GM12878 (cell line): Measurements from ENCODE around the gene OSBPL10.

Source experiments
- ATF7 ChIP-seq: fragments of 450-650 bp; IDR thresholded peaks from 2 replicates; pipeline ENCODE4 v1.6.1; 2016; ENCODE audit warnings: low read depth, mild to moderate bottlenecking
- CREB1 ChIP-seq: IDR thresholded peaks from 2 replicates; pipeline ENCODE4 v1.6.1; 2012; ENCODE audit warnings: low read depth, mild to moderate bottlenecking, inconsistent platforms
- EZH2 ChIP-seq: IDR thresholded peaks from 2 replicates; pipeline ENCODE4 v1.6.1; 2012; ENCODE audit warnings: low read depth, mild to moderate bottlenecking, control low read depth, inconsistent platforms, low read length, borderline replicate concordance; ENCODE audit not compliant: control insufficient read depth
- GABPA ChIP-seq: IDR thresholded peaks from 2 replicates; pipeline ENCODE4 v1.6.1; 2014; ENCODE audit warnings: antibody characterized with exemption, low read depth, mild to moderate bottlenecking, inconsistent platforms
- KDM1A ChIP-seq: fragments of 200-600 bp; sonication (generic); IDR thresholded peaks from 2 replicates; pipeline ENCODE4 v1.6.1; 2016; ENCODE audit warnings: borderline replicate concordance
- NFYB ChIP-seq: IDR thresholded peaks from 2 replicates; pipeline ENCODE4 v1.6.1; 2011; ENCODE audit warnings: low read depth, mild to moderate bottlenecking, low read length, improper control_type of control experiment, moderate library complexity; ENCODE audit not compliant: insufficient read depth
- TAF1 ChIP-seq: IDR thresholded peaks from 2 replicates; pipeline ENCODE4 v1.6.1; 2011; ENCODE audit warnings: mild to moderate bottlenecking, low read depth, low read length, borderline replicate concordance
- TBL1XR1 ChIP-seq: IDR thresholded peaks from 2 replicates; pipeline ENCODE4 v1.6.1; 2012; ENCODE audit warnings: low read depth, low read length, improper control_type of control experiment
- TCF12 ChIP-seq: IDR thresholded peaks from 2 replicates; pipeline ENCODE4 v1.6.1; 2011; ENCODE audit warnings: low read depth, mild to moderate bottlenecking, low read length
- ZNF24 ChIP-seq: fragments of 450-650 bp; IDR thresholded peaks from 2 replicates; pipeline ENCODE4 v1.6.1; 2017; ENCODE audit warnings: antibody characterized with exemption, mild to moderate bottlenecking
- TF ChIP-seq, protein P1 (sequence below): IDR thresholded peaks from 2 replicates; pipeline ENCODE4 v1.6.1; 2012; ENCODE audit warnings: low read depth, low read length, improper control_type of control experiment
- TF ChIP-seq, protein P2 (sequence below): IDR thresholded peaks from 2 replicates; pipeline ENCODE4 v1.6.1; 2012; ENCODE audit warnings: low read depth, low read length, improper control_type of control experiment
- TF ChIP-seq, protein P3 (sequence below), 3 experiments: IDR thresholded peaks in 2 of 3; conservative IDR thresholded peaks in 1 of 3; 2 replicates each; pipeline ENCODE4 v1.5.1; 2011; ENCODE audit warnings: low read depth in 3 of 3, low read length in 3 of 3, mild to moderate bottlenecking in 3 of 3, control low read depth in 2 of 3, moderate library complexity in 2 of 3, inconsistent platforms in 1 of 3, mixed read lengths in 1 of 3; ENCODE audit not compliant: control insufficient read depth in 2 of 3, insufficient read depth in 1 of 3; ENCODE audit errors: extremely low read depth in 1 of 3

DNA sequence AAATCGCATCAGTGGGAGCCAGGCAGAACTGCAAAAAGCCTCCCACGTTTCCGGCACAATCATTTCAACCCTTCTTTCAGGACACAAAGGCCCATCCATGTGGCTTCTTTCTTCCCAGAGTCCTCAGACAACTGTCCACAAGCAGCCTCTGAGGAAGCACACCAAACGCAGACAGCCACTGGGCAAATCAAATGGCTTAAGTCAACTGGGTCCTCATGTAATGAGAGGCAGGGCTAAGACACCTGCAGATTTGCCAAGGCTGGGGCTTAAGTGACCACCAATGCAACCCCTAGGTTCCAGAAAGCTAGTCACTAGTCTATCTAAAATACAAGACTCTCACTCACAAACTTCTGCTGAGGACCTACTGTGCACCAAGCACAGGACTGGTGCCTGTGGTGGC, 8.0 kb downstream of the OSBPL10 start:
- TF ChIP-seq TCF12 (no peak), EZH2 (no peak), NFYB (no peak), TBL1XR1 (no peak), TAF1 (no peak), ATF7 (no peak), CREB1 (no peak), GABPA (no peak), KDM1A (no peak), ZNF24 (no peak)
- TF ChIP-seq, protein P1, sequence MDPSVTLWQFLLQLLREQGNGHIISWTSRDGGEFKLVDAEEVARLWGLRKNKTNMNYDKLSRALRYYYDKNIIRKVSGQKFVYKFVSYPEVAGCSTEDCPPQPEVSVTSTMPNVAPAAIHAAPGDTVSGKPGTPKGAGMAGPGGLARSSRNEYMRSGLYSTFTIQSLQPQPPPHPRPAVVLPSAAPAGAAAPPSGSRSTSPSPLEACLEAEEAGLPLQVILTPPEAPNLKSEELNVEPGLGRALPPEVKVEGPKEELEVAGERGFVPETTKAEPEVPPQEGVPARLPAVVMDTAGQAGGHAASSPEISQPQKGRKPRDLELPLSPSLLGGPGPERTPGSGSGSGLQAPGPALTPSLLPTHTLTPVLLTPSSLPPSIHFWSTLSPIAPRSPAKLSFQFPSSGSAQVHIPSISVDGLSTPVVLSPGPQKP: no peak
- TF ChIP-seq, protein P2, sequence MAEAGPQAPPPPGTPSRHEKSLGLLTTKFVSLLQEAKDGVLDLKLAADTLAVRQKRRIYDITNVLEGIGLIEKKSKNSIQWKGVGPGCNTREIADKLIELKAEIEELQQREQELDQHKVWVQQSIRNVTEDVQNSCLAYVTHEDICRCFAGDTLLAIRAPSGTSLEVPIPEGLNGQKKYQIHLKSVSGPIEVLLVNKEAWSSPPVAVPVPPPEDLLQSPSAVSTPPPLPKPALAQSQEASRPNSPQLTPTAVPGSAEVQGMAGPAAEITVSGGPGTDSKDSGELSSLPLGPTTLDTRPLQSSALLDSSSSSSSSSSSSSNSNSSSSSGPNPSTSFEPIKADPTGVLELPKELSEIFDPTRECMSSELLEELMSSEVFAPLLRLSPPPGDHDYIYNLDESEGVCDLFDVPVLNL: no peak
- TF ChIP-seq, protein P3, sequence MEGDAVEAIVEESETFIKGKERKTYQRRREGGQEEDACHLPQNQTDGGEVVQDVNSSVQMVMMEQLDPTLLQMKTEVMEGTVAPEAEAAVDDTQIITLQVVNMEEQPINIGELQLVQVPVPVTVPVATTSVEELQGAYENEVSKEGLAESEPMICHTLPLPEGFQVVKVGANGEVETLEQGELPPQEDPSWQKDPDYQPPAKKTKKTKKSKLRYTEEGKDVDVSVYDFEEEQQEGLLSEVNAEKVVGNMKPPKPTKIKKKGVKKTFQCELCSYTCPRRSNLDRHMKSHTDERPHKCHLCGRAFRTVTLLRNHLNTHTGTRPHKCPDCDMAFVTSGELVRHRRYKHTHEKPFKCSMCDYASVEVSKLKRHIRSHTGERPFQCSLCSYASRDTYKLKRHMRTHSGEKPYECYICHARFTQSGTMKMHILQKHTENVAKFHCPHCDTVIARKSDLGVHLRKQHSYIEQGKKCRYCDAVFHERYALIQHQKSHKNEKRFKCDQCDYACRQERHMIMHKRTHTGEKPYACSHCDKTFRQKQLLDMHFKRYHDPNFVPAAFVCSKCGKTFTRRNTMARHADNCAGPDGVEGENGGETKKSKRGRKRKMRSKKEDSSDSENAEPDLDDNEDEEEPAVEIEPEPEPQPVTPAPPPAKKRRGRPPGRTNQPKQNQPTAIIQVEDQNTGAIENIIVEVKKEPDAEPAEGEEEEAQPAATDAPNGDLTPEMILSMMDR (IDR thresholded peaks at IDR 0.05 in 2 of 3, conservative IDR thresholded peaks at IDR 0.05 in 1 of 3; ENCODE audit: control insufficient read depth in 2 of 3, extremely low read depth in 1 of 3, insufficient read depth in 1 of 3, low read depth in 3 of 3, low read length in 3 of 3): no peak
